Ishikawa (cell line): ENCODE data around the gene TBX20.

ENCODE experiments used
- CEBPB ChIP-seq: IDR thresholded peaks from 2 replicates; pipeline ENCODE4 v1.6.1; 2012
- CREB1 ChIP-seq: IDR thresholded peaks from 2 replicates; pipeline ENCODE4 v1.6.1; 2012; ENCODE audit warnings: low read depth
- EGR1 ChIP-seq: IDR thresholded peaks from 2 replicates; pipeline ENCODE4 v1.6.1; 2012
- EP300 ChIP-seq: IDR thresholded peaks from 2 replicates; pipeline ENCODE4 v1.6.1; 2012; ENCODE audit warnings: borderline replicate concordance
- FOXM1 ChIP-seq: IDR thresholded peaks from 2 replicates; pipeline ENCODE4 v1.6.1; 2012; ENCODE audit warnings: low read depth, borderline replicate concordance
- MAX ChIP-seq: IDR thresholded peaks from 2 replicates; pipeline ENCODE4 v1.6.1; 2012
- NFIC ChIP-seq: IDR thresholded peaks from 2 replicates; pipeline ENCODE4 v1.6.1; 2012
- RAD21 ChIP-seq: IDR thresholded peaks from 2 replicates; pipeline ENCODE4 v1.6.1; 2012; ENCODE audit warnings: low read depth
- REST ChIP-seq: IDR thresholded peaks from 2 replicates; pipeline ENCODE4 v1.6.1; 2012; ENCODE audit warnings: low read depth, mild to moderate bottlenecking
- TAF1 ChIP-seq: IDR thresholded peaks from 2 replicates; pipeline ENCODE4 v1.6.1; 2012; ENCODE audit warnings: low read depth, mild to moderate bottlenecking
- TCF12 ChIP-seq: IDR thresholded peaks from 2 replicates; pipeline ENCODE4 v1.6.1; 2012; ENCODE audit warnings: low read depth
- TEAD4 ChIP-seq: IDR thresholded peaks from 2 replicates; pipeline ENCODE4 v1.6.1; 2012
- YY1 ChIP-seq: IDR thresholded peaks from 2 replicates; pipeline ENCODE4 v1.6.1; 2012; ENCODE audit warnings: low read depth
- ZBTB7A ChIP-seq: IDR thresholded peaks from 2 replicates; pipeline ENCODE4 v1.6.1; 2012; ENCODE audit warnings: low read depth
- TF ChIP-seq, protein P1 (sequence below): IDR thresholded peaks from 2 replicates; pipeline ENCODE4 v1.6.1; 2012

Gene TBX20

GRCh38 chr7:35253460-35253709 is 515 bp downstream of the TBX20 start:
- TF ChIP-seq EP300 (no peak), RAD21 (no peak), EGR1 (no peak), ZBTB7A (no peak), FOXM1 (no peak), CREB1 (no peak), TCF12 (no peak), CEBPB (no peak)
- TF ChIP-seq, protein P1, sequence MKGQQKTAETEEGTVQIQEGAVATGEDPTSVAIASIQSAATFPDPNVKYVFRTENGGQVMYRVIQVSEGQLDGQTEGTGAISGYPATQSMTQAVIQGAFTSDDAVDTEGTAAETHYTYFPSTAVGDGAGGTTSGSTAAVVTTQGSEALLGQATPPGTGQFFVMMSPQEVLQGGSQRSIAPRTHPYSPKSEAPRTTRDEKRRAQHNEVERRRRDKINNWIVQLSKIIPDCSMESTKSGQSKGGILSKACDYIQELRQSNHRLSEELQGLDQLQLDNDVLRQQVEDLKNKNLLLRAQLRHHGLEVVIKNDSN: no peak

DNA sequence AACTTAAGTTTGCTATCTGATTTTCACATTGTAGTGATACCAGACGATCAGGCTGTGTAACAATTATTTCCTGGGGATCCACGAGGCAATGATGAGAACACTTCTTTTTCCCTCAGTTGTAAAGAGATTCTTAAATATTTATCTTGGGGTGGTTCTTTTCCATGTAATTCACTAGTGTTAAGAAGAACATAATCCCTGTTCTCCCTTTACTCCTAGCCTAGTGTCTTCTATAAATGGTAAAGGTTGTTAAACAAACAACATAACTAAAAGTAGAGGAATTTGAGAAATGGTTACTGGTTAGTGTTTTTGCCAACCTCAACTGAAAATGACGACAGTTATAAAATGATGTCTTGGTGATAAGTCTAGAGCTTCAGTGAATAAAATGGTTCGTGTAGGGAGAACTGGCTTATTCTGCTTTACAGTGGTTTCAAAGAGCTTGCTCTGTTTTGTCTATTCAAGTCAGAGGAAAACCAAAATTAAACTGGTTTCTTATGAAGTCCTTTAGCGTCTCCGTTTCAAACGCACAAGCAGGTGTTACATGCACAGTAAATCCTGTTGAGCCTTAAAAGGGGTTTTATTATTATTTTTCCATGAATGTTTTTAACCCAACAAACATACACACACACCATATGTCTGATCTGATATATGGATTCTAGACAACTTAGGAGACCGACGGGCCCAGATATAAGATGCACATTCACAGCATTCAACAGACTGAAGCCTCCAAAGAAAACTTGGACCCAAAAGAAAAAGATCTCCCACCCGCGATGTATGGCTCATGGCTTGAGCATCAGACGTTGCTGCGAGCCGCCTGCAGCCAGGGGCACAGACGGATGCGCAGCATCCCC is 1.1 kb downstream of the TBX20 start:
- TF ChIP-seq CREB1 (no peak), EGR1 (no peak), RAD21 (no peak), MAX (no peak)
- TF ChIP-seq, protein P1: no peak

GRCh38 chr7:35251606-35252310 is 2.1 kb downstream of the TBX20 start:
- TF ChIP-seq CEBPB (no peak), TAF1 (no peak), ZBTB7A (no peak), YY1 (no peak), TEAD4 (no peak), CREB1 (no peak), MAX (no peak), EP300 (no peak), REST (no peak), NFIC (no peak), FOXM1 (no peak), EGR1 (no peak)
- TF ChIP-seq, protein P1: no peak

DNA sequence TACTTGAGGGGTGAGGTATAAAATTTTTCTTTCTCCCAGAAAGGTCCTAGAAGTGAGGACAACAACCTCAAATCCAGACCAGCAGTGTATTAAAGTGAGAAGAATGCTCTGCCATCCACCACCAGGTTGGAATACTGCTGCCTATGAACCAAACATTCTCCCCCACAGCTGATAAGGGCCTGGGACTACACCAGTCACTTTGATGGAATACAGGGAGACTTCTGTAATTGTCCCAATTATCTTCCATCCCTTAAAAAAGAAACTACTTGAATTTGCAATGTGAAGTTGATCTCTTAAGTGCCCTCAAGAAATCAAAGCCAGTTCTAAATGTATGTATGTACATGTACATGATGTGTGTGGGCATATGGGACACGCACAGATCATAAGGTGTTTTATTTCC is 3.0 kb downstream of the TBX20 start:
- TF ChIP-seq NFIC (no peak), CREB1 (no peak), MAX (no peak), TEAD4 (no peak), TCF12 (no peak), EGR1 (no peak), REST (no peak), CEBPB (no peak), TAF1 (no peak), ZBTB7A (no peak), RAD21 (no peak), EP300 (no peak), YY1 (no peak), FOXM1 (no peak)
- TF ChIP-seq, protein P1: no peak

- no peak for TF ChIP-seq RAD21
- no peak for TF ChIP-seq TCF12
- TF ChIP-seq ZBTB7A: no peak
- no peak for TF ChIP-seq MAX
- no peak for TF ChIP-seq YY1
- no peak for TF ChIP-seq FOXM1
- no peak for TF ChIP-seq EGR1
These were observed 3.4 kb downstream of the TBX20 start for GRCh38 chr7:35250452-35250851.
